NCI-H2107 (cell line): Measurements from ENCODE around the gene STK25.
"Not testable (repeated sequence)": the region's sequence is repeated elsewhere in the genome, so short reads cannot be mapped to it uniquely, and the experiment has no call there.

Experiments used
- DNase-seq: peaks from one replicate; lab custom pipeline; 2025; lab: John Stamatoyannopoulos, UW

Gene STK25

DNA sequence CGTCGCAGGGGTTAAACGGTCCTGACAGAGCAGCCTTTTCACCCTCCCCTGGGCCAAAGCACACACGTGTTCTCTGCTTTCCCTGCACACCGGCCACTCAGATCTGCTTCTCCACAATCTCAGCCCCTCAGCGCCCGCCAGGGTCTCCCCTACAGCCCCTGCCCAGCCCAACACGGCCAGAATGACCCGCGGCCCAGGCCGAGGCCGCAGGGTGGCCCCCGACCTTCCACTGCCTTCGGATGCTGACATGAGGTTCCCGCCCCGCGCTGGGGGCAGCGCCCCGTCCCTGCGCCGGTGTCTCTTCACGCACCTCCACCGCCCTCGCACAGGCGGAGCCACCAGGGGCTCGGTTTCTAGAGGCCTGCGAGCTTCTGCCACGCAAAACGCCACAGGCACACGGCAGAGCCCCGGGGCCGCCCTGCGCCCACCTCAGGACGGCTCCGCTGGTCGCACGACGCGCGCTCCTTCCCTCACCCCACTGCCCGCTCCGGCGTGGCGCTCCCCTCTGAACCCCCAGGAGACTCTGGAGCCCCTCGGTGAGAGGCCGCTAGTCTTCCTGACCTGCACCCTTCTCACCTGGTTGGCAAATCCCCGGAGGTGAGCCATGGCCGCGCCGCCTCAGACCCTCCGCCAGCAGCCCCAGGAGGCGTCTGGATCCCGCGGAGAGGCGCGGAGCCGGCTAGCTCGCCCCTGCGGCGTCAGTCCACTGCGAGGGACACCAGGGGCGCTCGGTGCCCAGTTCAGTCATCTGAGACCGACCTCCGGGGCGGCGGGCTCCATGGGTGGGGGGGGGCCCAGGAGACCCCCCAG is 749 bp downstream of the STK25 start:
- no peak for DNase-seq

DNA sequence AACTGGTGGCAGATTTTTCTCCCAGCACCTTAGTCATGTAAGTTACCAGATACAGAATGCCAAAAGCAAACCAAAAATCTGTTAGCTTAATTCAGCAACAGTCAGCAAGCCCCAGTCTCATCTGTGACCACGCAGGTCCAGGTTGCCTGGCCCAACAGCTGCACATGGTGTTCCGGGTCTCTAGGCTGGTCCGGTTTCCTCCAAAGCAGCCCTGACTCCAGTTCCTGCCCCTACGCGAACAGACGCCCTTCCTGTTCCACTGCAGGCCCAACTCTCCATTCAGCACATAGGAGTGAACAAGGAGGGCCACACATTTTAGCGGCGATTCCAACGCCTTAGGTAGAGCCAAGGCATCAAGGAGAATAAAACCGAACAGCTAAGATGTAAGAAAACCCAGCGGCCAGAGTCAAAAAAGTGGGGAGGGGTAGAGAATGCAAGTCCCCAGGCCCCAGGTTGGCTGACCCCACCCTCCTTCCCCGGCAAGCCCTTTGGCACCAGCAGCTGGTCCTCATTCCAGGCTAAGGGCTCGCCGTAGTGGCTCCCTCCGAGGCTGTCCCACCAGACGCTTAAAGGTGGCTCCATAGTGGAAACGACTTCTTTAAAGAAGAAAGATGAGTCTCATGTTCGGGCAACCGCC is 1.5 kb downstream of the STK25 start:
- DNase-seq, result no peak

GRCh38 chr2:241506317-241506716 is 2.1 kb downstream of the STK25 start:
- not testable (repeated sequence) for DNase-seq

DNA sequence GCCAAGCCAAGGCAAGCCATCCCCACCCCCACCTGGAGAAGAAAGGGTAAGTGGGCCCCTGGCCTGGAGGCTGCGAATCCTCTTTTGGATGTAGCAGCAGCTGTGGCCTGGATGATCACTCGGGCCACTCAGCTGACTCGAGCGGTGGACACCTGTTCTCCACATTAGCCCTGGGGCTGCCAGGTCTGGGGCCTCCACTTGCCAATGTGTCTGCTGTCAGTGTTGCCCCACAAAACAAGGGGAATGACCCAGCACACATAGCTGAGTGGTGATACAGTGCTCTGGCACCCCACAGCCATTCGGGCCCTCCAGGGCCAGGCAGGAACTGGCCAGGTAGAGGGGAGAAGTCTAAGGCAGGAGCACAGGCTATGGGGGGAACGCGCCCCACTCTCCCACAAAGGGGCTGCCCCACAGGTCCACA is 2.6 kb downstream of the STK25 start:
- no peak for DNase-seq

GRCh38 chr2:241505086-241505780 is 3.2 kb downstream of the STK25 start:
- DNase-seq, result no peak

DNA sequence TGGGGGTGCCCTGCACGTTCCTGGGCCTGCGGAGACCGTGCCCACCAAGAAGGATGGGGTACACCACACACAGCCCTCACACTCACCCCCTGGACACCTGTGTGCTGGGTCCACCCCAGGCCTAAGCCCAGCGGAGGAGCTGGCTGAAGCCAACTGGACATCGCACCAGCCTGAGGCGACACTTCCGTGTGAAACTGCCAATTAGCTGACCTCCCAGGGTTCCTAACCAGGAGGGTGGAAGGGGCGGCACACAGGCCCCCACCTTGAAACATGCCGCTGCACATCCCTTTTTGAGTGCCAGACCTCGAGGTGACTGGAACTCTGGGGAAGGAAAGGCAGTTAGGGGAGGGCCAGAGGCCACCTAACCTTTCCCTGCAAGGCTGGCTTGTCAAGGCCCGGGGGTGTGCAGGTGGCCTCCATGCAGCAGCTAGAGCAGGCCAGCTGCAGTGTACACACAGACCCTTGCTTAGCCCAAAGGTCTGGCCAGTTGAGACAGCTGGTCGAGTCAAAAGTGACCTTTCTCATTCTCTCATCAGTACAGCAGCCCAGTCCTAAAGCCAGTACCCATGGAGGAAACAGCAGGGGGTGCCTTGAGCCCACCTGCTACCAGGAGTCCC is 4.5 kb downstream of the STK25 start:
- DNase-seq, result no peak

DNA sequence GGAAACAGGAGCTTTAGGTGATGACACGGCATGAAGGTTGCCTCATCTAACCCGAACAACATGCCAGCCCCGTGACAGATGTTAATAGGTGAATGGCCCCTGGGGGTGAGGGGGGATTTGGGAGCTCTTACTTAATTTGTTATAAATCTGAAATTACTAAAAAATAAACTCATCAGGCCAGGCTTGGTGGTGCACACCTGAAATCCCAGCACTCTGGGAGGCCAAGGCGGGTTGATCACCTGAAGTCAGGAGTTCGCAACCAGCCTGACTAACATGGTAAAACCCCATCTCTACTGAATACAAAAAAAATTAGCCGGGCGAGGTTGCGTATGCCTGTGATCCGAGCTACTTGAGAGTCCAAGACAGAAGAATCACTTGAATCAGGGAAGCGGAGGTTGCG is 6.1 kb downstream of the STK25 start:
- DNase-seq, result no peak

DNA sequence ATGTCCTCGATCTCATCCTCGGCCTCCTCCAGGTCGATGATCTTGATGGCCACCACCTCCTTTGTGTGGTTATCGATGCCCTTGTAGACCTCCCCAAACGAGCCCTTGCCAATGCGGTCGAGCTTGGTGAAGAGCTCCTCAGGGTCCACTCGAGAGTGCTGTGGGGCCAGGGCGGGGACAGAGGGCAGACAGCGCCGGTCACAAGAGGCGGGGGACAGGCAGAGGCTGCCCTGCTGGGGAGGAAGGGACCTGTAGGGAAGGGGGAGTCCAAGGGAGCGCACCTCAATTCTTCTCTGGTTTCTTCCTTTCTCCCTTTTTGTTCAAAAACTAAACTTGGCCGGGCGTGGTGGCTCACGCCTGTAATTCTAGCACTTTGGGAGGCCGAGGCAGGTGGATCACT is 6.8 kb downstream of the STK25 start:
- DNase-seq, result no peak

DNA sequence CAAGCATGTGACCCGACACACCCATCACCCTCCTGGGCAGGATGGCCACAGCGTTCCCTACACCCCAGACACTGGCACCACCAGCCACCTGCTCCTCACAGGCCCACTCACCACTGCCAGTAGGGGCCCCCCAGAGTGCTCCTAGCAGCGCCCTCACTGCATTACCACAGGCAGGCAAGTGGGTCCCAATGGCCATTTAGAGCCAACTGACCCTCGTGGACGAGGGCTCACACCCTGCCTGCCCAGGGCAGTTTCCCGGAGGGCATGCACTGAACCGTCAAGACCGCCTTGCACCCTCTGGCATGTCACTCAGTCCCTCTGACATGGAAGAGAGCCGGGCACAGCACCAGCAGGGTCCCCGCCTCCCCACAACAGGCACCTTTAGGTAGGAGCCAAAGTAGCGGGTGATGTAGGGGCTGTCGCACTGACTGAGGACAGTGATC is 7.3 kb downstream of the STK25 start:
- DNase-seq, result no peak

- DNase-seq, result no peak
Observed at GRCh38 chr2:241500431-241500975, 7.9 kb downstream of the STK25 start.

- no peak for DNase-seq
Observed at GRCh38 chr2:241500016-241500415, 8.4 kb downstream of the STK25 start.

GRCh38 chr2:241499146-241499965 is 9.0 kb downstream of the STK25 start:
- peak; percentile 74 for DNase-seq

GRCh38 chr2:241498115-241499070 is 10.0 kb downstream of the STK25 start:
- DNase-seq, result no peak

GRCh38 chr2:241496904-241497877 is 11.2 kb downstream of the STK25 start:
- peak; percentile 8 for DNase-seq

GRCh38 chr2:241496003-241496707 is 12.2 kb downstream of the STK25 start:
- DNase-seq, result no peak

DNA sequence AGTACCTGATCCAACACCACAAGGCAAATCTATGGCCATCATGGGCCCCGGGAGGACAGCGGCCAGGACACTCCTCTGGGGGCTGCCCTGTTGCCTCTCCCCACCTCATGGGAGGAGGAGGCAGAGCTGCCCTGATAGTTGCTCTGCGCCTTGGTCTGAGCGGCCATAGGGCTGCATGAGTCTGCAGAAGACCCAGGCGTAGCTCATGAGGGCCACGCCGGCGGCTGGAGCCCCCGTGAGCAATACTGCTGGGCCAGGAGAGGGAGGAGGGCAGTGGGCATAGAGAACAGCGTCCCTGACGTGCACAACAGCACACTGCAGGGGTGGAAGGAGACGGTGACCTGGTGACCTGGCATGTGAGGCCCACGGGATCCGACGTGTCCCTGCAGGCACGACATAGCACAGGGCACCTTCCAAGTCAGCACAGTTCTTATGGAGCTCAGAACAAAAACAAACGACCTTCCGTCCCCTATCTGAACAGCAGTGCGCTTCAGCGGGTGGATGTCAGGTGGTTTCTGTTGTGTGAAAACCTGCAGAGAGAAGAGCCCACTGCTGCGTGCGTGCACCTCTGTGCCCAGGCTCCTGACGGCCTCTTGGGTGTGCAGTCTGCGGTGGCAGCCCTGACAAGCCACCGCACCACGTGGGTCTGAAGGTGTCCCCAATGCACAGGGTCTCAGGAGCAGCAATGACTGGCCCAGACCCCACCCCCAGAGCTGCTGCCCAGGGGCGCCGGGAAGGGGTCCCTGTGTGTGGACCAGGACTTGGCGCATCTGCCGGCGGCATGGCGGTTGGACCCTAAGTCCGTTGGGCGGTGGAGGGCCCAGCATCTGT is 13.0 kb downstream of the STK25 start:
- DNase-seq, result no peak

DNA sequence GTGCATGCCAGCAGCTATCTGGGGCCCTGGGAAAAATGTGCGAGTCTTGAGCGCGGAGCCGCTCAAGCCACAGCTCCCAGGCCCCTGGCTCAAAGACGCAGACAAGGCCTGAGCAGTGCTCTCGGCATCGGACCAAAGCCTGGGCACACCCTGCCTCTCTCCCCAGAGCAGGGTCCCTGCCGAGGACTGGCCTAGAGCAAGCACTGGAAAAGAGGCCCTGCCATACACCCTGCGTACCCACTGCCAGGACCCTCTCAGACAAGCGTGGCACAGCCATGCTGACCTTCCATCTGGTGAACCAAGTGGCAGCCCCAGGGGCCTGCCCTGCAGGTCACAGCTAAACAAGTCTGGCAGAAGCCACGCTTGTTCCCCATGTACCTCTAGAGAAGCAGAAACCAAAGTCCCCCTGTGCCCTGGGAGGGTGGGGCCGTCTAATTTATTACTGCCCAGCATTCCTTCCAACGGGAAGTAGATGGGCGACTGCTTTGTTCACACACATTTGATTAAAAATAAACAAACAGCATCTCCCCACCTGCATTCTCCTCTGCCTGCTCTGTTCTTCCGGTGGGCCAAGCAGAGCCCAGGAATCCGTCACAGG is 14.0 kb downstream of the STK25 start:
- no peak for DNase-seq
